Right forelimb (tissue), 1 donor: ENCODE data around the gene CATSPER4.

Experiments used
- DNase-seq: peaks from one replicate; pipeline ENCODE4 v3.0.0-alpha.2; 2018

The CATSPER4 gene

GRCh38 chr1:26190373-26190987 is at the start of gene CATSPER4:
CATSPER4 (plus strand) TSS chr1:26190602; CDS start chr1:26190628, 26 bp downstream.
- DNase-seq, result no peak

- DNase-seq, result no peak
These were observed 48.2 kb upstream of the CATSPER4 start for GRCh38 chr1:26142159-26142558.

DNA sequence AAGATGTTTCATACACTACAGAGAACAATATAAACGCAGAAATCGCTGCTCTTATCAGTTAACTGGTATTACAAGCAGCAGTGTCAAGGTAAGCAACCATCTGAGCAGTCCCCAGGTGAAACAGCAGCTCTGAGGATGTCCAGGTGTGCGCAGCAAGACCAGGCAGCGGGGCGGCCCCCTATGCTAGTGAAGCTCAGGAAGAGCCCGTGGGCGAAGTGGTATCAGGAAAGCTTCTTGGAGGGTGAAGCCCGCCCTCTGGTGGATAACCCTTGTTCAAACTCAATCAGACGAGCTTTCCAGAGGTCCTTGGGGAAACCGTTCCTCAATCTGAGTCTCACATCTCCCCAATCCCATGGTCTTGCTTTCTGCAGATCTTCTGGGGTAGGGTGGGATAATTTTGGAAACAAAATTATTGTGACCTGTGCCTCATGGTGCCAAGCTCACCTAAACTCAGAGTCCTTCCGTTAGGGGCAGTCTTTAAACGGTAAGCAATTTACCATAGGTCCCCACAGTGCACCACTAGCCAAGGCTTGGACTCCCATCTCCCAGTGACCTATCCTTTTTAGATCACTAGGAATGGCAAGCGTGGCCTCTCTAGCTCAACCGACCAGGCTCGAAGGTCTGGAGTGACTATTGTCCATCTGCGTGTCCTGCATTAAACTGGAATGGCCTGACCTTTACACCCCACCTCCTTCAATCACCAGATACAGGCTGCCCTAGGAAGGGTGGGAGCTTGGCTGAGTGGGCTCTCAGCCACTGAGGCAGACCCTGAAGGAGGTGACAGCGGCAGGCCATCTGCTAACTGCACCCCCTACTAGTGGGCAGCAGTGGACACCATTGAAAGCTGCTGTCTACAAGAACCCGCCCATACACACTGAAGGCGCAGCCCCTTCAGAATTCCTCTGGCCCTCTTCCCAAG is 45.1 kb upstream of the CATSPER4 start:
- peak; percentile 83 for DNase-seq

DNA sequence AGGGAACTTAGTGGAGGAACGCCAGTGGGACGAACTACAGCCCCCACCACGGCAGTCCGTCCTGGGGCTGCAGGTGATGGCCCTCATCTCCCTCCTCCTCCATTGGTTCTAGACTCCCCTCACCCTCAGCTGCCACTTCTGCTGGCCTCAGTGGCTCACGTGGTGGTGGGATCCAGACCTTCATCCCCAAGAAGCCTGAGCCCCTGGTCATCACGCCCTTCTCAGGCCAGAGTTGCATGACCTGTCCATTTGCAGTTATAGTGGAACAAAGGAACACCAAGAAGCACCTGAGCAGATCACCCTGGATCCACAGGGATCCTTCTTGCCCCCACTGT is 44.5 kb upstream of the CATSPER4 start:
- no peak for DNase-seq

- DNase-seq, result no peak
These were observed 41.5 kb upstream of the CATSPER4 start for GRCh38 chr1:26148887-26149286.

GRCh38 chr1:26153966-26154532 is 36.4 kb upstream of the CATSPER4 start:
- DNase-seq, result no peak

DNA sequence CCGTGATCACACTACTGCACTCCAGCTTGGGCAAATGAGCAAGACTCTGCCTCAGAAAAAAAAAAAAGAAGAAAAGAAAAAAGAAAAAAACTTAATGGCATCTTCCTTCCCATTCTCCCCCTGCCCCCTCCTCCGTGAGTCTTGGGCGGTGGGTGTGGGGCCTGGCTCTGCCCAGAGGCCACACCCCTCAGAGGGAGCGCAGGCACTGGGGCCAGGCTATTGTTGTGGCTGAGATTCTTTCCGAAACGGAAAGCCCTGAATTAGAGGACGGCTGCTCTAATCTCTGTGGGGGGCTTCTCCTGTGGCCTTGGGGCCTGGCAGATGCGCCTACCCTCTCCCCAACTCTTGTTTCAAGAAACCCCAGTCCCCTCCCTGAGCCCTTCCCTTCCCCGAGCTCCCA is 35.7 kb upstream of the CATSPER4 start:
- DNase-seq, result no peak

GRCh38 chr1:26155370-26156284 is 34.8 kb upstream of the CATSPER4 start:
- no peak for DNase-seq

GRCh38 chr1:26156285-26157038 is 33.9 kb upstream of the CATSPER4 start:
- no peak for DNase-seq

- no peak for DNase-seq
These were observed 32.0 kb upstream of the CATSPER4 start for GRCh38 chr1:26158271-26158907.

DNA sequence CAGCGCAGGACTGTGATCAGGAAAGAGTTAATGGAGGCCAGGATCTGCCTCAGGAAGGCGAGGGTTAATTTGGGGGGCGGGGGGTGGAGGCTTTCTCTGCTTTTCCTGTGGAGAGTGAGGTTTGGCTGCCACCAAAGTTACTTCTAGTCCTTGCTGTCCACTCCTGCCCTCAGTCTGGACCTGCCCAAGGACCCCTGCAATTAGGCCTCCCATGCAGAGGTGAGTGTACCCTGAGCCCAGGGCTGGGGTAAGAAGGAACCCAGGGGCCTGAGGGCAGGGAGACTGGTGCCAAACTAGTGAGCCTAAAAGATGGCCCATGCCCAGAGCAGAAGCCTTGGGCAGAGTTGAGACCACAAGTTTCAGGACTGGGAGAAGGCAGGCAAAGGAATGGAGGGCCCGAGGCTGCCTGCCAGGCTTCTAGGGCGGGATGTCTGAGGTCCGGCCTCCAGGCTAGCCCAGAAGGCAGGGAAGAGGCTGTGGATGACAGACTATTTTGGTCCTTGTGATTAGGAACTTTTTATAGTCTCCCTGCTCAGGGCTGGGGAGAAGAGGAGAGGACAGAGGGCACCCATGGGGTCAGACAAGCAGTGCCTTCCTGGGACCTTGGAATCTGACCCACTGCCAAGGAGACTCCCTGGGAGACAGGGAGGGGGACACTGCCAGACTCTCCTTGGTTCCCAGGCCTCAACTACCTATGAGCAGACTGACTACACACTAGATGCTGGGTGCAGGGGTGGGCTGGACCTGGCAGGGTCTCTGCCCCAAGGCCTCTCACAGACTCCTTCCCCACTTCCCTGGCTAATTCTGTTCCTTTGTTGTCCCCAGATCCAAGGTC is 31.3 kb upstream of the CATSPER4 start, which contains the start of gene FAM110D:
TSS of gene FAM110D (plus strand) at position 172 of the 835 bp plus-strand sequence. CDS start 2,213 bp downstream, outside the sequence.
- no peak for DNase-seq

DNA sequence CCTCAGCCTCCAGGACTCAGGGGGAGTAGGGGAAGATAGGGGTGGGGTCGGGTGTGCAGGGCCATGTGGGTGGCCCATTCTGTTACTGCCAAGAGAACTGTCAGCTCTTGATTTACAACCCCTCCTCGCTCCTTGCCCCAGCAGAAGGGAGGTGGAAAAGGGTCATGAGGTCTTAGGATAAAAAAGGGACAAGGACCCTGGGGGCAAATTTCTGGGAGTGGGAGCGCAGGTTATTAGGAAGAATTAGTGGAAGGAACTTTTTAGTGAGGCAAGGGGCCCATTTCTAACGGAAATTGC is 30.7 kb upstream of the CATSPER4 start:
- DNase-seq, result no peak

- no peak for DNase-seq
These were observed 29.6 kb upstream of the CATSPER4 start for GRCh38 chr1:26160527-26161414.

GRCh38 chr1:26161415-26162219 is 28.8 kb upstream of the CATSPER4 start:
- peak; percentile 78 for DNase-seq

DNA sequence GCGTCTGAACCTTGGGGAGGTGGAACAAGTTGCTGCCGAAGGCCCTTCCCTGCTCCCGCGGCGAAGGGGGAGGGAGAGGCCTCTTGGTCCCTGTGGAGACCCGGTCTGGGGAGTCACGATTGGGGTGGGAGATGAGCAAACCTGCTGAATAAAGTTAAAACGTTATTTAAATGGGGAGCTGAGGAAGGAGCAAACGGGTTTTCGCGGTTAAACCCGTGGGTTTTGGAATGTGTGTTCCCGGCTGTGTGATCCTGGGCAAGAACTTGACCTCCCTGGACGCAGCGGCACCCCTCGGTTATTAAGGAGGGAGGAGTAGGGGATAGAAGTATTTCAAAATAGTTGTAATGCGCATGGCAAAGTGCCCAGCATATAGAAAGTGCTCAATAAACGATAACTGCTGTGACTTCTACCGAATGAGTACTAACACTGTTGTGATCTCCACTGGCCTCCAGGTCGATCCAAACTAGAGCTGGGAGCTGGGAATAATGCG is 28.1 kb upstream of the CATSPER4 start:
- DNase-seq, result no peak

DNA sequence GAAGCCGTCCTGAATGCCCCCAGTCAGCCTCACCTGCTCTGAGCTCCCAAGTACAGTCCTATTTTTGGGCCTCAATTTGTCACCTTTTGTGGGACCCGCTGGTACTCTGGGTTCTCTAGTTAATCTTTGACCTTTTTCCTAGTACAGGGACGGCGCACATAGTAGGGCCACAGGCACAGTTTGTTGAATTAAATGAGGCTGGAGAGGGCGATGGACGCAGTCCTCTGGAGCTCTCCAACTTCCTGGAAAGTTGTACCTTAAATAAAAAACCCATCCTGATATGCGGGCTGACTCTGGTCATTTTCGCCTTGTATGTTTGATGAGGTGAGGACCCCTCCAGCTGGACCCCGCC is 26.7 kb upstream of the CATSPER4 start:
- no peak for DNase-seq

DNA sequence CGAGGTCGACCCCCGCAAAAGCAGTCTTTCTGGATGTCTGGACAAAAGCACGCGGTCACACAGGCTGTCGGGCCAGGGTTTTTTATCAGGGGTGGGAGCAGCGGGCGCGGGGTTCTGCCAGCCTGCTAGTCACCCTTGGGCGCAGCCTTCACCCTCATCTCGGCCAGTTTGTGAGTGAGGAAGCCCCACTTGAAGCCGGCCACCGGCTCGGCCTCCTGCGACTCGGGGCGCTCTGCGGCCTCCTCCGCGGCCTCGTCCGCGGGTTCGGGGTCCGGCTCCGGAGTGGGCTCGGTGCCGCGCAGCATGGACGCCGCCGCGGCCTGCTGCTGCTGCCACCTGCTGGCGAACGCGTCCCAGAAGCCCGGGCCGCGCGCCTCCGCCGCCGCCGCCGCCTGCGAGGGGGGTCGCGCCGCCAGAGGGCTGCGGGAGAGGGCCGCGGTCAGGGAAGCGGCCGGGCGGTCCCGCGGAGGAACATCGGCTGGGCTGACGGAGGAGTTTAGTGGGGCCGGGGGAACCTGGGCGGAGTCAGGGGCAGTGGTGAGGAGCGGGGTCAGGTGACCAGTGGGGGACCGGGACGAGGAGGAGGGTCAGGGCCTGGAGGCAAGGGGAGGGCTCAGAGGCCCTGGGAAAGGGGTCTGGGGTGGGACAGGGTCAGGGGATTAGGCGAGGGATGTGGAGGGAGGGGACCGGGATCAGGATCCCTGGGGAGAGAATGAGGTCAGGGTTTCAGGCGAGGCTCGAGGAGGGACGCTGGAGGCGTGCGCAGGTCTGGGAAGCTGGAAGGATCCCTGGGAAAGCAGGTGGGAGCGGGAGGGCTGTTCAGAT is 26.2 kb upstream of the CATSPER4 start:
- peak; percentile 77 for DNase-seq
